Measurements from ENCODE around the gene PFKFB4. TPM values are rescaled to one million over a fixed set of nuclear protein-coding genes. Genes with fewer than 3 reads are reported as not detected.
"Not testable (repeated sequence)": the region's sequence is repeated elsewhere in the genome, so short reads cannot be mapped to it uniquely, and the experiment has no call there.

The PFKFB4 gene
- total RNA-seq, 1 donor from 2014 or later = 40.3 TPM

DNA sequence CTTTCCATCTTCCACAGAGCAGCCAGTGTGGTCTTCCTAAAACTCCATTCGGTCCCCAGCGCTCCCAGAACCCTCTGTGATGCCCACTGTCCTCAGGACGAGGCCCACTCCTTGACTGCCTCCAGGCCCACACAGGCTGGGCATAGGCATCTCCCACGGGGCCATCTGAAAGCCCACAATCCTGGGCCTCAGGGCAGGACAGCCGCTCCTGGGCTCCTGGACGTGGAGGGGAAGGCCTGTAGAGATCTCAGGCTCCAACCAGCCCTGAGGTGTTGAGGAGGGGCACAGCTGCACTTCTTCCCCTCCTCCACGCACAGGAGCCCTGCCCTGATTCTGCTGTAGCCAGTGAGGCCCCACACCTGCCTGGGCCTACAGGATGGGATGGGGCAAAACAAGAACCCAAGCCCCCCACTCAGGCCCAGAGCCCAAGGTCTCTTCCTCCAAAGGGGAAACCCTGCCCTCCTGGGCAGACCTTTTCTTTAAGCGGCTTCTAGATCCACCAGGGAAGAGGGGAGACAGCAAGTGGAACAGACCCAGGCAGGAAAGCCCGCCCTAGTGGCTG is 78.6 kb downstream of the PFKFB4 start:
- Mint-ChIP-seq H3K36me3 (ENCODE audit: unreplicated experiment) (peaks cover 1% of the 10 kb centered on the region), H3K4me1 (ENCODE audit: low read depth, unreplicated experiment) (peaks cover 14% of the 10 kb centered on the region), H3K27me3 (ENCODE audit: unreplicated experiment) (peaks cover 7% of the 10 kb centered on the region), H3K9me3 (ENCODE audit: unreplicated experiment) (peaks cover 3% of the 10 kb centered on the region), H3K4me3 (ENCODE audit: unreplicated experiment) (no peak overlapping the region), H3K27ac (ENCODE audit: unreplicated experiment) (no peak overlapping the region)
- DNase-seq = no peak
- TF ChIP-seq, protein P1, sequence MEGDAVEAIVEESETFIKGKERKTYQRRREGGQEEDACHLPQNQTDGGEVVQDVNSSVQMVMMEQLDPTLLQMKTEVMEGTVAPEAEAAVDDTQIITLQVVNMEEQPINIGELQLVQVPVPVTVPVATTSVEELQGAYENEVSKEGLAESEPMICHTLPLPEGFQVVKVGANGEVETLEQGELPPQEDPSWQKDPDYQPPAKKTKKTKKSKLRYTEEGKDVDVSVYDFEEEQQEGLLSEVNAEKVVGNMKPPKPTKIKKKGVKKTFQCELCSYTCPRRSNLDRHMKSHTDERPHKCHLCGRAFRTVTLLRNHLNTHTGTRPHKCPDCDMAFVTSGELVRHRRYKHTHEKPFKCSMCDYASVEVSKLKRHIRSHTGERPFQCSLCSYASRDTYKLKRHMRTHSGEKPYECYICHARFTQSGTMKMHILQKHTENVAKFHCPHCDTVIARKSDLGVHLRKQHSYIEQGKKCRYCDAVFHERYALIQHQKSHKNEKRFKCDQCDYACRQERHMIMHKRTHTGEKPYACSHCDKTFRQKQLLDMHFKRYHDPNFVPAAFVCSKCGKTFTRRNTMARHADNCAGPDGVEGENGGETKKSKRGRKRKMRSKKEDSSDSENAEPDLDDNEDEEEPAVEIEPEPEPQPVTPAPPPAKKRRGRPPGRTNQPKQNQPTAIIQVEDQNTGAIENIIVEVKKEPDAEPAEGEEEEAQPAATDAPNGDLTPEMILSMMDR (IDR thresholded peaks at IDR 0.05; ENCODE audit: partially characterized antibody, unreplicated experiment) = no peak

DNA sequence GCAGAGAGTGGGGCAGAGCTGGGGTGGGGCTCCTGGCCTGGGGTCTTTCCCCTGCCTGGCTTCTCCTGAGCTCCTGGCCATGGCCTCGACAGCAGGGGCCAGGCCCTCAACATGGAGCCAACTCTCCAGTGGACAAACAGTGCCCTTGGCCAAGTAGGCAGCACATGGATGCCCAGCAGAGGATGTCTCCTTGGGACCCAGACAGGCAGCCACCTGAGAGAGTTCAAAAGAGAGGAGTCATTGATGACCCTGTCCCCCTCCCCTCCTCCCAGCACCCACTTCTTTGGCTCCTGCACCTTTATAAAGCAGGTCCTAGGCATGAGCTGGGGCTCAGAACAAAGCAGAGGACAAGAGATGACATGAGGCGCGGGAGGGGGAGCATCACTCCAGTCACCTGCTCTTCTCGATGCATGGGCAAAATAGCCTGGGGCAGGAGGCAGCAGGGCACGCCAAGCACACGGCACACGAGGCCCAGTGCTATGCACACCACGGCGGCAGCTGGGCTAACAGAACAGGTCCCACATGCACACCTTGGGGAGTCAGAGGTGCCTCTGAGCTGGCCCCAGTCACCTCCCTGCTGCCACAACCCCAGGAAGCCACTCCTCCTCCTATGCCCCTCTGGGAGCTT is 80.1 kb downstream of the PFKFB4 start:
- Mint-ChIP-seq H3K4me3 (ENCODE audit: unreplicated experiment) (no peak overlapping the region), H3K27me3 (ENCODE audit: unreplicated experiment) (peaks cover 9% of the 10 kb centered on the region), H3K9me3 (ENCODE audit: unreplicated experiment) (peaks cover 2% of the 10 kb centered on the region), H3K36me3 (ENCODE audit: unreplicated experiment) (peaks cover 5% of the 10 kb centered on the region), H3K27ac (ENCODE audit: unreplicated experiment) (no peak overlapping the region), H3K4me1 (ENCODE audit: low read depth, unreplicated experiment) (peaks cover 17% of the 10 kb centered on the region)
- DNase-seq = no peak
- TF ChIP-seq, protein P1 (IDR thresholded peaks at IDR 0.05; ENCODE audit: partially characterized antibody, unreplicated experiment) = no peak

DNA sequence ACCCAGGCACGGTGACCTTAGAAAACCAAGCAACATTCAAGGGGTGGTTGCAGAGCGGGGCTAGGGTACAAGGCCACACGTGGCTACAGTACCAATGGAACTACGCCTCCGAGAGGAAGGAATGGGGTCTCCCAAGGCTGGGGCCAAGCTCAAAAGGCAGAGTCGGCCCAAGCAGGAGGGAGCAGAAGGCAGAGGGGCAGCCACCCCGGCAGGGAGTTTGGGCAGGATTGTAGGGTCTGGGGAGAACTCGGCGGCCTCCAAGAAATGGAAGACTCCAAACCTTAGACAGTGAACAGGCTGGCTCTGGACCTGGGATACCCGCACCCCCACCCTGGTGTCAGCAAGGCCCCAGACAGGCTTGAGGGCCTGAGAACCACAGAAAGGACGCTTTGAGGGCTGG is 81.4 kb downstream of the PFKFB4 start:
- TF ChIP-seq, protein P1 (IDR thresholded peaks at IDR 0.05; ENCODE audit: partially characterized antibody, unreplicated experiment) = no peak
- Mint-ChIP-seq H3K4me1 (ENCODE audit: low read depth, unreplicated experiment) (peaks cover 17% of the 10 kb centered on the region), H3K27me3 (ENCODE audit: unreplicated experiment) (peaks cover 9% of the 10 kb centered on the region), H3K9me3 (ENCODE audit: unreplicated experiment) (peaks cover 2% of the 10 kb centered on the region), H3K4me3 (ENCODE audit: unreplicated experiment) (no peak overlapping the region), H3K36me3 (ENCODE audit: unreplicated experiment) (peaks cover 5% of the 10 kb centered on the region), H3K27ac (ENCODE audit: unreplicated experiment) (no peak overlapping the region)
- no peak for DNase-seq

DNA sequence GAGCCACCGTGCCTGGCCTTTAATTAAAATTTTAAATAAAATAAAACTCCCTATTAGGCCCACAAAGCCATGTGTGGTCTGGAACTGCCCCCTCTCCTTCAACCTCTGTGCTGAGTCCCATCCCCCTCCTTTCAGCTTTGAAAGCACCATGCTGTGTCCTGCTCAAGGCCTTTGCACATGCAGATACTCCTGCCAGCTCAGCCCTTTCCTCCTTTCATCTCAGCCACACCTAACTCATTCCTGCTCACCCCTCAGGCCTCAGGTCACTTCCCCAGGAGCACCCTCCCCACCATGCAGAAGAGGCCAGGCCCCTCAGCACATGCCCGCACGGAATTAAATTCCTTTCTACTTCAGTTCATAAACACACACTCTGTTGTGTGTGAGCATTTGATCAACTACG is 82.0 kb downstream of the PFKFB4 start:
- Mint-ChIP-seq H3K9me3 (ENCODE audit: unreplicated experiment) (peaks cover 2% of the 10 kb centered on the region), H3K4me3 (ENCODE audit: unreplicated experiment) (peak overlapping the region; percentile 7), H3K4me1 (ENCODE audit: low read depth, unreplicated experiment) (peaks cover 20% of the 10 kb centered on the region), H3K27me3 (ENCODE audit: unreplicated experiment) (peaks cover 9% of the 10 kb centered on the region), H3K36me3 (ENCODE audit: unreplicated experiment) (peaks cover 5% of the 10 kb centered on the region), H3K27ac (ENCODE audit: unreplicated experiment) (peak overlapping the region; percentile 1)
- TF ChIP-seq, protein P1 (IDR thresholded peaks at IDR 0.05; ENCODE audit: partially characterized antibody, unreplicated experiment) = no peak
- DNase-seq = no peak

DNA sequence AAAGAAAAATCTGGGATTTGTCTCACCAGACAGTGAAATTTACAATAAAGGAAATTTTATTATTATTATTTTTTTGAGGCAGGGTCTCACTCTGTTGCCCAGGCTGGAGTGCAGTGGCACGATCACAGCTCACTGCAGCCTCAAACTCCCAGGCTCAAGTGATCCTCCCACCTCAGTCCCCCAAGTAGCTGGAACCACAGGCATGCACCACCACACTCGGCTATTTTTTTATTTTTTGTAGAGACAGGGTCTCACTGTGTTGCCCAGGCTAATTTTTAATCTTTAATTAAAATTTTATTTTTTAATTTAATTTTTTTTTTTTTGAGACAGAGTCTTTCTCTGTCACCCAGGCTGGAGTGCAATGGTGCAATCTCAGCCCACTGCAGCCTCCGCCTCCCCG is 82.6 kb downstream of the PFKFB4 start:
- not testable (repeated sequence) for DNase-seq; H3K9me3 Mint-ChIP-seq (ENCODE audit: unreplicated experiment); H3K27ac Mint-ChIP-seq (ENCODE audit: unreplicated experiment); H3K36me3 Mint-ChIP-seq (ENCODE audit: unreplicated experiment); H3K27me3 Mint-ChIP-seq (ENCODE audit: unreplicated experiment); H3K4me3 Mint-ChIP-seq (ENCODE audit: unreplicated experiment)
- H3K4me1 Mint-ChIP-seq (ENCODE audit: low read depth, unreplicated experiment) = peaks cover 23% of the 10 kb centered on the region
